HepG2 (cell line): ENCODE measurements around the gene JADE2. TPM values are rescaled to one million over a fixed set of nuclear protein-coding genes. Genes with fewer than 3 reads are reported as not detected.

Experiments
- ADNP ChIP-seq: sonication (generic); formaldehyde crosslinking; IDR thresholded peaks from 2 replicates; pipeline ENCODE4 v1.4.0; 2020; ENCODE audit warnings: missing genetic modification reagents
- ETV6 ChIP-seq: sonication (generic); formaldehyde crosslinking; conservative IDR thresholded peaks from 2 replicates; pipeline ENCODE4 v1.4.0; 2020; ENCODE audit warnings: missing genetic modification reagents
- HMG20B ChIP-seq: conservative IDR thresholded peaks from 2 replicates; pipeline ENCODE4 v1.6.1; 2016; ENCODE audit warnings: missing genetic modification reagents, missing compliant biosample characterization
- HNF1B ChIP-seq: sonication (generic); formaldehyde crosslinking; IDR thresholded peaks from 2 replicates; pipeline ENCODE4 v1.5.1; 2020; ENCODE audit warnings: mild to moderate bottlenecking, moderate library complexity, missing genetic modification reagents
- NR0B2 ChIP-seq: sonication (generic); formaldehyde crosslinking; IDR thresholded peaks from 2 replicates; pipeline ENCODE4 v1.4.0; 2020; ENCODE audit warnings: mild to moderate bottlenecking, missing genetic modification reagents
- PCBP2 ChIP-seq: fragments of 200-400 bp; formaldehyde crosslinking; optimal IDR thresholded peaks from 2 replicates; pipeline ENCODE3; 2018; ENCODE audit warnings: low read length, low read depth; ENCODE audit not compliant: poor library complexity, severe bottlenecking
- PHF21A ChIP-seq: sonication (generic); formaldehyde crosslinking; IDR thresholded peaks from 2 replicates; pipeline ENCODE4 v1.5.0; 2020; ENCODE audit warnings: mild to moderate bottlenecking, missing genetic modification reagents
- PRDM15 ChIP-seq: sonication (generic); formaldehyde crosslinking; IDR thresholded peaks from 2 replicates; pipeline ENCODE4 v1.4.0; 2020; ENCODE audit warnings: missing genetic modification reagents
- SIX1 ChIP-seq: sonication (generic); formaldehyde crosslinking; IDR thresholded peaks from 2 replicates; pipeline ENCODE4 v1.4.0; 2020; ENCODE audit warnings: missing genetic modification reagents, borderline replicate concordance
- ZBTB21 ChIP-seq: sonication (generic); formaldehyde crosslinking; IDR thresholded peaks from 2 replicates; pipeline ENCODE4 v1.4.0; 2020; ENCODE audit warnings: missing genetic modification reagents
- ZNF317 ChIP-seq: sonication (generic); formaldehyde crosslinking; IDR thresholded peaks from 2 replicates; pipeline ENCODE4 v1.5.0; 2020; ENCODE audit warnings: mild to moderate bottlenecking, missing genetic modification reagents
- ZNF510 ChIP-seq: sonication (generic); formaldehyde crosslinking; IDR thresholded peaks from 2 replicates; pipeline ENCODE4 v1.4.0; 2020; ENCODE audit warnings: low read depth, mild to moderate bottlenecking, missing genetic modification reagents
- ZNF562 ChIP-seq: sonication (generic); formaldehyde crosslinking; IDR thresholded peaks from 2 replicates; pipeline ENCODE4 v1.8.0; 2022; ENCODE audit warnings: missing genetic modification reagents, borderline replicate concordance
- ZNF567 ChIP-seq: sonication (generic); formaldehyde crosslinking; IDR thresholded peaks from 2 replicates; pipeline ENCODE4 v1.8.1; 2023; ENCODE audit warnings: mild to moderate bottlenecking, missing genetic modification reagents, borderline replicate concordance
- ZNF639 ChIP-seq: conservative IDR thresholded peaks from 2 replicates; pipeline ENCODE4 v1.6.1; 2018; ENCODE audit warnings: missing genetic modification reagents
- ZNF687 ChIP-seq: sonication (generic); formaldehyde crosslinking; IDR thresholded peaks from 2 replicates; pipeline ENCODE4 v1.5.1; 2020; ENCODE audit warnings: mild to moderate bottlenecking, missing genetic modification reagents, moderate library complexity
- polyA plus RNA-seq, 8 experiments: library from polyadenylated mRNA; depleted of rRNA in 3 of 8; stranded (reverse) in 7 of 8; unstranded in 1 of 8; fragments of >200 nt; fragmentation: Illumina TruSeq in 4 of 8; extraction: Trizol in 4 of 8; gene quantifications; 2 replicates each; pipeline versions ENCODE4 v1.2.1 to v1.2.3, GENCODE V29; 2011 to 2016; ENCODE audit warnings: low read depth in 4 of 8, missing spikeins in 1 of 8, mixed read lengths in 1 of 8; ENCODE audit not compliant: insufficient read depth in 1 of 8
- total RNA-seq, 5 experiments: library from RNA; depleted of rRNA; stranded (reverse); fragments of >200 nt; fragmentation: Illumina TruSeq; extraction: Trizol; gene quantifications; 2 replicates each; pipeline ENCODE4 v1.2.3, GENCODE V29; 2016; ENCODE audit warnings: low read depth in 1 of 5

The JADE2 gene
- total and polyA plus RNA-seq, 2 of the 13 experiments (the other 11 are each of a cell fraction or from before 2014, with no cell fraction given), result 7.5 to 15.1 TPM

- peak; percentile 14; the same call in 1 of the 2 replicates for TF ChIP-seq ZNF687
- 0 out of 2 replicates have a peak, but pooled peaks have one; percentile 13 for TF ChIP-seq SIX1
- no peak for TF ChIP-seq HMG20B
- 0 out of 2 replicates have a peak, but pooled peaks have one; percentile 29 for TF ChIP-seq ZNF317 (CRISPR knock-in tag)
- no peak for TF ChIP-seq ZNF567 (CRISPR knock-in tag)
- TF ChIP-seq ZNF510, result 0 out of 2 replicates have a peak, but pooled peaks have one; percentile 61
- no peak for TF ChIP-seq ZBTB21 (CRISPR knock-in tag)
- peak; percentile 23; the same call in 1 of the 2 replicates for TF ChIP-seq HNF1B
- TF ChIP-seq ADNP (CRISPR knock-in tag), result no peak
- TF ChIP-seq ZNF562 (CRISPR knock-in tag), result no peak
- 0 out of 2 replicates have a peak, but pooled peaks have one; percentile 24 for TF ChIP-seq PHF21A
- no peak for TF ChIP-seq NR0B2
- TF ChIP-seq ETV6, result no peak
- TF ChIP-seq PRDM15 (CRISPR knock-in tag), result no peak
- TF ChIP-seq PCBP2, result no peak
- TF ChIP-seq ZNF639 (CRISPR knock-in tag), result no peak
Measured at GRCh38 chr5:134527961-134528424, 2.5 kb downstream of the JADE2 start (continued).
